ENCODE results near the gene PMS2. TPM values are rescaled to one million over a fixed set of nuclear protein-coding genes. Genes with fewer than 3 reads are reported as not detected.

Gene PMS2
- total and polyA plus RNA-seq, 2 donors (not counting 1 experiment from before 2014, with no cell fraction given), result 8.1 to 20.3 TPM

GRCh38 chr7:6035686-6036085 lies 26.8 kb upstream of the PMS2 start:
- Histone ChIP-seq H3K4me1 (ENCODE audit: control insufficient read depth in 2 of 2, insufficient read depth in 2 of 2, low read length in 2 of 2) (no peaks in the 10 kb centered on the region), H4K20me1 (ENCODE audit: control insufficient read depth, insufficient read depth, low read length, poor library complexity, severe bottlenecking) (no peaks in the 10 kb centered on the region), H3K9ac (ENCODE audit: low read length) (no peak overlapping the region), H3K4me2 (replicated peaks; ENCODE audit: low read depth, low read length, poor library complexity, severe bottlenecking) (no peak overlapping the region), H3K4me3 (ENCODE audit: control extremely low read depth in 1 of 5, extremely low read depth in 1 of 5, insufficient read depth in 1 of 5, low read depth in 2 of 5, low read length in 4 of 5) (no peak overlapping the region), H3K79me2 (ENCODE audit: control insufficient read depth, insufficient read depth, low read length) (peaks cover 35% of the 10 kb centered on the region), H3K9me3 (ENCODE audit: control extremely low read depth in 1 of 3, control insufficient read depth in 2 of 3, insufficient read depth in 1 of 3, low read length in 2 of 3) (no peaks in the 10 kb centered on the region), H3K36me3 (replicated peaks in 1 of 2; ENCODE audit: control extremely low read depth in 1 of 2, control insufficient read depth in 1 of 2, extremely low read depth in 1 of 2, insufficient read depth in 2 of 2, low read length in 1 of 2) (peaks cover 2 to 74% of the 10 kb centered on the region in 2 experiments), H3K27ac (ENCODE audit: low read length in 2 of 2) (no peak overlapping the region), H2AFZ (ENCODE audit: insufficient read depth, low read depth, low read length, poor library complexity, severe bottlenecking) (no peak overlapping the region), H3K27me3 (replicated peaks in 1 of 4; ENCODE audit: control extremely low read depth in 1 of 4, control insufficient read depth in 3 of 4, insufficient read depth in 4 of 4, low read length in 3 of 4) (no peaks in the 10 kb centered on the region)
- no peak overlapping the region for H3K27ac Mint-ChIP-seq
- ChIA-PET POLR2A (no interaction called here), CTCF (no interaction called here)
- ATAC-seq (ENCODE audit: low read depth), result no peak
- intact Hi-C loops (cut with micrococcal nuclease), result no loop called here
- no peaks in the 10 kb centered on the region for H3K4me1 Mint-ChIP-seq
- TF ChIP-seq EZH2 (IDR thresholded peaks at IDR 0.05; ENCODE audit: borderline replicate concordance, insufficient read depth, low read depth, low read length, poor library complexity, severe bottlenecking) (no peak), CTCF (IDR thresholded peaks at IDR 0.05) (no peak)
- no peaks in the 10 kb centered on the region for H3K27me3 Mint-ChIP-seq
- H3K9me3 Mint-ChIP-seq (ENCODE audit: insufficient read depth), result no peaks in the 10 kb centered on the region
- no peak overlapping the region for H3K4me3 Mint-ChIP-seq
- no peak for DNase-seq
- WGBS (ENCODE audit: insufficient coverage), result 98% methylated on average over 13 of the region's 13 CpGs

GRCh38 chr7:6035165-6035564 lies 26.3 kb upstream of the PMS2 start:
- no peaks in the 10 kb centered on the region for H3K27me3 Mint-ChIP-seq
- TF ChIP-seq EZH2 (IDR thresholded peaks at IDR 0.05; ENCODE audit: borderline replicate concordance, insufficient read depth, low read depth, low read length, poor library complexity, severe bottlenecking), result no peak
- TF ChIP-seq CTCF (IDR thresholded peaks at IDR 0.05), result no peak
- Histone ChIP-seq H3K4me2 (replicated peaks; ENCODE audit: low read depth, low read length, poor library complexity, severe bottlenecking) (no peak overlapping the region), H3K36me3 (replicated peaks in 1 of 2; ENCODE audit: control extremely low read depth in 1 of 2, control insufficient read depth in 1 of 2, extremely low read depth in 1 of 2, insufficient read depth in 2 of 2, low read length in 1 of 2) (peaks cover 2 to 69% of the 10 kb centered on the region in 2 experiments), H3K4me3 (ENCODE audit: control extremely low read depth in 1 of 5, extremely low read depth in 1 of 5, insufficient read depth in 1 of 5, low read depth in 2 of 5, low read length in 4 of 5) (no peak overlapping the region), H4K20me1 (ENCODE audit: control insufficient read depth, insufficient read depth, low read length, poor library complexity, severe bottlenecking) (no peaks in the 10 kb centered on the region), H3K9ac (ENCODE audit: low read length) (no peak overlapping the region), H3K79me2 (ENCODE audit: control insufficient read depth, insufficient read depth, low read length) (peaks cover 35% of the 10 kb centered on the region), H3K27ac (ENCODE audit: low read length in 2 of 2) (no peak overlapping the region), H3K4me1 (ENCODE audit: control insufficient read depth in 2 of 2, insufficient read depth in 2 of 2, low read length in 2 of 2) (no peaks in the 10 kb centered on the region), H3K27me3 (replicated peaks in 1 of 4; ENCODE audit: control extremely low read depth in 1 of 4, control insufficient read depth in 3 of 4, insufficient read depth in 4 of 4, low read length in 3 of 4) (no peaks in the 10 kb centered on the region), H2AFZ (ENCODE audit: insufficient read depth, low read depth, low read length, poor library complexity, severe bottlenecking) (no peak overlapping the region), H3K9me3 (ENCODE audit: control extremely low read depth in 1 of 3, control insufficient read depth in 2 of 3, insufficient read depth in 1 of 3, low read length in 2 of 3) (no peaks in the 10 kb centered on the region)
- H3K9me3 Mint-ChIP-seq (ENCODE audit: insufficient read depth), result no peaks in the 10 kb centered on the region
- no peak overlapping the region for H3K27ac Mint-ChIP-seq
- POLR2A ChIA-PET, result no interaction called here
- no peak overlapping the region for H3K4me3 Mint-ChIP-seq
- H3K4me1 Mint-ChIP-seq, result no peaks in the 10 kb centered on the region
- no peak for DNase-seq
- ATAC-seq (ENCODE audit: low read depth), result no peak
- CTCF ChIA-PET, result interaction anchor here (0.5 kb wide), 1 partner anchor 52 kb away, joined by 3 read pairs; no protein-coding TSS in a partner anchor
- whole genome bisulfite sequencing (ENCODE audit: insufficient coverage), result 98% methylated on average over 8 of the region's 10 CpGs
- intact Hi-C loops (cut with micrococcal nuclease), result no loop called here

Measured in B cell (primary cell).